Breast epithelium (tissue), 3 donors: ENCODE results near the gene FBXW9.

ENCODE experiments used
- POLR2AphosphoS5 ChIP-seq, 3 donors: sonication (generic); formaldehyde crosslinking; IDR thresholded peaks; one replicate each; pipeline ENCODE4 v1.6.1; 2017; ENCODE audit warnings: antibody characterized with exemption in 3 of 3
- TF ChIP-seq, protein P1 (sequence below), 3 donors: fragments of 450-650 bp; IDR thresholded peaks; one replicate each; pipeline ENCODE4 v1.5.1; 2016 to 2017; ENCODE audit warnings: antibody characterized with exemption in 3 of 3, mild to moderate bottlenecking in 3 of 3, moderate library complexity in 3 of 3

GRCh38 chr19:12647047-12647446, 49.4 kb downstream of the FBXW9 start:
- no peak for TF ChIP-seq POLR2AphosphoS5 (IDR thresholded peaks at IDR 0.05)
- TF ChIP-seq, protein P1, sequence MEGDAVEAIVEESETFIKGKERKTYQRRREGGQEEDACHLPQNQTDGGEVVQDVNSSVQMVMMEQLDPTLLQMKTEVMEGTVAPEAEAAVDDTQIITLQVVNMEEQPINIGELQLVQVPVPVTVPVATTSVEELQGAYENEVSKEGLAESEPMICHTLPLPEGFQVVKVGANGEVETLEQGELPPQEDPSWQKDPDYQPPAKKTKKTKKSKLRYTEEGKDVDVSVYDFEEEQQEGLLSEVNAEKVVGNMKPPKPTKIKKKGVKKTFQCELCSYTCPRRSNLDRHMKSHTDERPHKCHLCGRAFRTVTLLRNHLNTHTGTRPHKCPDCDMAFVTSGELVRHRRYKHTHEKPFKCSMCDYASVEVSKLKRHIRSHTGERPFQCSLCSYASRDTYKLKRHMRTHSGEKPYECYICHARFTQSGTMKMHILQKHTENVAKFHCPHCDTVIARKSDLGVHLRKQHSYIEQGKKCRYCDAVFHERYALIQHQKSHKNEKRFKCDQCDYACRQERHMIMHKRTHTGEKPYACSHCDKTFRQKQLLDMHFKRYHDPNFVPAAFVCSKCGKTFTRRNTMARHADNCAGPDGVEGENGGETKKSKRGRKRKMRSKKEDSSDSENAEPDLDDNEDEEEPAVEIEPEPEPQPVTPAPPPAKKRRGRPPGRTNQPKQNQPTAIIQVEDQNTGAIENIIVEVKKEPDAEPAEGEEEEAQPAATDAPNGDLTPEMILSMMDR (IDR thresholded peaks at IDR 0.05), result no peak
